Testis (tissue), 3 donors: Measurements from ENCODE around the gene TBC1D13. TPM values are rescaled to one million over a fixed set of nuclear protein-coding genes. Genes with fewer than 3 reads are reported as not detected.

Source experiments
- DNase-seq: peaks from one replicate; pipeline ENCODE4 v3.0.0-alpha.2; 2019
- H3K27ac ChIP-seq, 2 donors: fragments of 200-600 bp; sonication (generic); one replicate each; pipeline ENCODE4 v1.5.1; 2019
- H3K27me3 ChIP-seq: fragments of 200-600 bp; sonication (generic); one replicate; pipeline ENCODE4 v1.5.1; 2019
- H3K36me3 ChIP-seq: fragments of 200-600 bp; sonication (generic); one replicate; pipeline ENCODE4 v1.5.1; 2017; ENCODE audit warnings: low read depth; ENCODE audit errors: missing control alignments
- H3K4me1 ChIP-seq: fragments of 200-600 bp; sonication (generic); one replicate; pipeline ENCODE4 v1.5.1; 2019
- H3K4me3 ChIP-seq, 2 donors: fragments of 200-600 bp; sonication (generic); one replicate each; pipeline ENCODE4 v1.5.1; 2017 to 2019
- H3K9me3 ChIP-seq: fragments of 200-600 bp; sonication (generic); one replicate; pipeline ENCODE4 v1.5.1; 2017
- CTCF ChIP-seq, 3 experiments: fragments of 450-650 bp in 2 of 3; fragments of 200-600 bp in 1 of 3; sonication (generic) in 1 of 3; IDR thresholded peaks; one replicate each; pipeline ENCODE4 v1.5.1; 2016 to 2019; ENCODE audit warnings: antibody characterized with exemption in 3 of 3, mild to moderate bottlenecking in 2 of 3, moderate library complexity in 1 of 3
- POLR2A ChIP-seq: fragments of 450-650 bp; IDR thresholded peaks from one replicate; pipeline ENCODE4 v1.6.1; 2017; ENCODE audit warnings: antibody characterized with exemption, mild to moderate bottlenecking, moderate library complexity
- WGBS, 2 donors: methylation state at CpG; one replicate each; pipeline ENCODE4 v1.1.5; 2018; 5-methylcytosine and 5-hydroxymethylcytosine counted together
- intact Hi-C: fragments of 100-400 bp; cut with DNase I; formaldehyde crosslinking; loops from one replicate; pipeline ENCODE4 v1.15.1; 2023; ENCODE audit warnings: low total_unique reads
- polyA plus RNA-seq: library from polyadenylated mRNA; stranded (reverse); fragments of 350-450 nt; fragmentation: Illumina TruSeq; extraction: RNeasy Lipid Tissue Mini Kit (QIAGEN cat#74804); gene quantifications from one replicate; pipeline ENCODE4 v1.2.3, GENCODE V29; 2014; ENCODE audit warnings: low read depth, low replicate concordance; ENCODE audit not compliant: insufficient read depth
- total RNA-seq, 2 donors: library from RNA; depleted of rRNA; stranded (reverse); fragments of >200 nt; gene quantifications; one replicate each; pipeline ENCODE4 v1.2.3, GENCODE V29; 2016

TBC1D13 gene
- total and polyA plus RNA-seq, 3 donors from 2014 or later, result 14.3 to 15.7 (median 15.5) TPM

- Histone ChIP-seq H3K4me3 (no peak overlapping the region), H3K27ac (no peak overlapping the region), H3K4me1 (no peaks in the 10 kb centered on the region), H3K9me3 (no peaks in the 10 kb centered on the region), H3K36me3 (no peaks in the 10 kb centered on the region), H3K27me3 (no peaks in the 10 kb centered on the region)
- no peak for DNase-seq
- WGBS, 2 donors, result 86 to 88% methylated on average over 7 to 8 of the region's 8 CpGs
- TF ChIP-seq CTCF (IDR thresholded peaks at IDR 0.05) (no peak), POLR2A (no peak)
- intact Hi-C loops, result no loop called here
Measured at GRCh38 chr9:128798896-128799295, 11.8 kb downstream of the TBC1D13 start.

GRCh38 chr9:128800061-128800460, 13.0 kb downstream of the TBC1D13 start:
- H3K4me3 ChIP-seq, result no peak overlapping the region
- no peak for TF ChIP-seq POLR2A
- TF ChIP-seq CTCF (IDR thresholded peaks at IDR 0.05), result no peak
- no peak overlapping the region for H3K27ac ChIP-seq
- H3K9me3 ChIP-seq, result no peaks in the 10 kb centered on the region
- H3K4me1 ChIP-seq, result no peaks in the 10 kb centered on the region
- intact Hi-C loops, result no loop called here
- 90 to 92% methylated on average over 7 of the region's 7 CpGs for WGBS, 2 donors
- no peak for DNase-seq
- no peaks in the 10 kb centered on the region for H3K36me3 ChIP-seq
- H3K27me3 ChIP-seq, result no peaks in the 10 kb centered on the region

GRCh38 chr9:128802482-128802881, 15.4 kb downstream of the TBC1D13 start:
- H3K27me3 ChIP-seq, result no peaks in the 10 kb centered on the region
- intact Hi-C loops, result no loop called here
- no peaks in the 10 kb centered on the region for H3K9me3 ChIP-seq
- no peaks in the 10 kb centered on the region for H3K4me1 ChIP-seq
- DNase-seq, result no peak
- 93 to 95% methylated on average over 4 of the region's 4 CpGs for WGBS, 2 donors
- no peak for TF ChIP-seq CTCF (IDR thresholded peaks at IDR 0.05)
- TF ChIP-seq POLR2A, result no peak
- H3K27ac ChIP-seq, result no peak overlapping the region
- H3K36me3 ChIP-seq, result no peaks in the 10 kb centered on the region
- H3K4me3 ChIP-seq, result no peak overlapping the region

GRCh38 chr9:128805661-128806060, 18.6 kb downstream of the TBC1D13 start:
- Histone ChIP-seq H3K4me1 (no peaks in the 10 kb centered on the region), H3K27me3 (no peaks in the 10 kb centered on the region), H3K36me3 (no peaks in the 10 kb centered on the region), H3K27ac (no peak overlapping the region), H3K4me3 (no peak overlapping the region), H3K9me3 (no peaks in the 10 kb centered on the region)
- DNase-seq, result no peak
- TF ChIP-seq CTCF (IDR thresholded peaks at IDR 0.05) (no peak), POLR2A (no peak)
- intact Hi-C loops, result no loop called here
- 89 to 94% methylated on average over 14 of the region's 14 CpGs for WGBS, 2 donors

- Histone ChIP-seq H3K27me3 (no peaks in the 10 kb centered on the region), H3K9me3 (no peaks in the 10 kb centered on the region), H3K27ac (no peak overlapping the region), H3K36me3 (no peaks in the 10 kb centered on the region), H3K4me1 (no peaks in the 10 kb centered on the region), H3K4me3 (no peak overlapping the region)
- TF ChIP-seq POLR2A, result no peak
- TF ChIP-seq CTCF (IDR thresholded peaks at IDR 0.05), result no peak
- WGBS, 2 donors, result 85% methylated on average over 14 of the region's 14 CpGs; no CpG with 5 or more reads in 1 of the 2 donors
- intact Hi-C loops, result no loop called here
- DNase-seq, result no peak
Measured at GRCh38 chr9:128807827-128808226, 20.8 kb downstream of the TBC1D13 start.
